NOMO-1 (cell line): ENCODE results near the gene VPS18.
A peak's percentile ranks its signal among the peaks of the same experiment; 100 is the strongest.

ENCODE experiments used
- DNase-seq, 2 experiments: peaks; one replicate each; lab custom pipeline; 2025; ENCODE audit not compliant: unreplicated experiment in 2 of 2; lab: John Stamatoyannopoulos, UW

Gene VPS18

GRCh38 chr15:40918146-40918798, 24.0 kb downstream of the VPS18 start:
- no peak for DNase-seq

- no peak for DNase-seq
Measured at GRCh38 chr15:40918799-40919392, 24.6 kb downstream of the VPS18 start.

GRCh38 chr15:40921949-40922607, 27.8 kb downstream of the VPS18 start:
- DNase-seq: no peak

GRCh38 chr15:40922608-40923005, 28.4 kb downstream of the VPS18 start:
- DNase-seq: no peak

GRCh38 chr15:40923551-40923950, 29.3 kb downstream of the VPS18 start:
- DNase-seq: no peak

GRCh38 chr15:40925495-40925862, 31.2 kb downstream of the VPS18 start:
- DNase-seq: no peak

- DNase-seq: no peak
Measured at GRCh38 chr15:40925863-40926658, 31.8 kb downstream of the VPS18 start.

- no peak for DNase-seq
Measured at GRCh38 chr15:40926659-40927494, 32.6 kb downstream of the VPS18 start.

- DNase-seq: no peak
Measured at GRCh38 chr15:40927495-40927872, 33.2 kb downstream of the VPS18 start.

- DNase-seq: no peak
Measured at GRCh38 chr15:40927873-40928806, 33.9 kb downstream of the VPS18 start.

- peak in 1 of 2 experiments; percentile 45 for DNase-seq
Measured at GRCh38 chr15:40928821-40929659, 34.8 kb downstream of the VPS18 start, which contains the start of gene DLL4. Gene DLL4 (plus strand): TSS chr15:40929340. CDS start chr15:40929669, 329 bp downstream.

GRCh38 chr15:40929660-40930429, 35.6 kb downstream of the VPS18 start:
- DNase-seq: no peak

- no peak for DNase-seq
Measured at GRCh38 chr15:40930430-40931299, 36.4 kb downstream of the VPS18 start.

GRCh38 chr15:40931300-40932142, 37.3 kb downstream of the VPS18 start:
- DNase-seq: no peak

GRCh38 chr15:40932156-40932555, 37.9 kb downstream of the VPS18 start:
- DNase-seq: no peak
